Left lung (tissue), 10 donors: ENCODE data around the gene TRIM7. TPM values are rescaled to one million over a fixed set of nuclear protein-coding genes. Genes with fewer than 3 reads are reported as not detected.

Experiments
- ATAC-seq: fragments of 200-7000 bp; cut with Tn5 transposase; one replicate; pipeline ENCODE4 v1.9.1; 2020; ENCODE audit warnings: moderate library complexity
- DNase-seq, 4 donors: peaks; one replicate each; pipeline ENCODE4 v3.0.0-alpha.2; 2013 to 2020
- H3K27ac ChIP-seq, 2 donors: fragments of 200-600 bp; sonication (generic) in 1 of 2; one replicate each; pipeline versions ENCODE4 v1.5.0 to v1.8.0; 2020 to 2021
- H3K27me3 ChIP-seq, 2 donors: fragments of 200-600 bp; sonication (generic) in 1 of 2; one replicate each; pipeline versions ENCODE4 v1.5.0 to v1.8.0; 2020 to 2021
- H3K36me3 ChIP-seq, 2 donors: fragments of 200-600 bp; sonication (generic) in 1 of 2; one replicate each; pipeline versions ENCODE4 v1.5.0 to v1.8.0; 2020 to 2021
- H3K4me1 ChIP-seq, 2 donors: fragments of 200-600 bp; one replicate each; pipeline ENCODE4 v1.8.0; 2021
- H3K4me3 ChIP-seq, 2 donors: fragments of 200-600 bp; sonication (generic) in 1 of 2; one replicate each; pipeline versions ENCODE4 v1.5.0 to v1.8.0; 2020 to 2021; ENCODE audit warnings: mild to moderate bottlenecking in 1 of 2
- H3K9me3 ChIP-seq, 2 donors: fragments of 200-600 bp; sonication (generic) in 1 of 2; one replicate each; pipeline versions ENCODE4 v1.5.0 to v1.8.0; 2020 to 2021
- intact Hi-C, 2 donors: fragments of 100-400 bp; cut with DNase I; formaldehyde crosslinking; loops; one replicate each; pipeline versions ENCODE4 v1.11.2 to v1.14.2; 2022
- polyA plus RNA-seq, 6 donors: library from polyadenylated mRNA; unstranded; fragments of 120-200 nt; gene quantifications; one replicate each; pipeline ENCODE4 v1.2.1, GENCODE V29; 2013; ENCODE audit not compliant: insufficient read length in 6 of 6
- total RNA-seq, 2 donors: library from RNA; stranded (reverse); fragmentation: NEBNext Ultra II Directional; extraction: Animal tissue kit (Norgen Biotek cat#: 25700); gene quantifications; one replicate each; pipeline ENCODE4 v1.2.1, GENCODE V29; 2021
- TF ChIP-seq, protein P1 (sequence below), 2 donors: fragments of 200-600 bp; sonication (generic) in 1 of 2; IDR thresholded peaks; one replicate each; pipeline versions ENCODE4 v1.5.0 to v1.8.0; 2021; ENCODE audit warnings: antibody characterized with exemption in 2 of 2
- donor health status: DM: no; HTN: yes; CAD: no.
- donor health status: DM: no; HTN: no; CAD: no.

TRIM7 gene
- total and polyA plus RNA-seq, 8 donors = 0.30 to 5.7 (median 0.39) TPM

GRCh38 chr5:181189363-181189961 is 15.5 kb downstream of the TRIM7 start:
- TF ChIP-seq, protein P1, sequence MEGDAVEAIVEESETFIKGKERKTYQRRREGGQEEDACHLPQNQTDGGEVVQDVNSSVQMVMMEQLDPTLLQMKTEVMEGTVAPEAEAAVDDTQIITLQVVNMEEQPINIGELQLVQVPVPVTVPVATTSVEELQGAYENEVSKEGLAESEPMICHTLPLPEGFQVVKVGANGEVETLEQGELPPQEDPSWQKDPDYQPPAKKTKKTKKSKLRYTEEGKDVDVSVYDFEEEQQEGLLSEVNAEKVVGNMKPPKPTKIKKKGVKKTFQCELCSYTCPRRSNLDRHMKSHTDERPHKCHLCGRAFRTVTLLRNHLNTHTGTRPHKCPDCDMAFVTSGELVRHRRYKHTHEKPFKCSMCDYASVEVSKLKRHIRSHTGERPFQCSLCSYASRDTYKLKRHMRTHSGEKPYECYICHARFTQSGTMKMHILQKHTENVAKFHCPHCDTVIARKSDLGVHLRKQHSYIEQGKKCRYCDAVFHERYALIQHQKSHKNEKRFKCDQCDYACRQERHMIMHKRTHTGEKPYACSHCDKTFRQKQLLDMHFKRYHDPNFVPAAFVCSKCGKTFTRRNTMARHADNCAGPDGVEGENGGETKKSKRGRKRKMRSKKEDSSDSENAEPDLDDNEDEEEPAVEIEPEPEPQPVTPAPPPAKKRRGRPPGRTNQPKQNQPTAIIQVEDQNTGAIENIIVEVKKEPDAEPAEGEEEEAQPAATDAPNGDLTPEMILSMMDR (IDR thresholded peaks at IDR 0.05) = no peak
- ATAC-seq (peak; percentile 0), DNase-seq (peak in 1 of 4 donors; percentile 84)
- intact Hi-C loops = no loop called here
- peaks cover 5 to 43% of the 10 kb centered on the region in 2 donors for H3K4me1 ChIP-seq
- peak overlapping the region; percentile 68 for H3K27ac ChIP-seq
- peak overlapping the region; percentile 61 to 85 for H3K4me3 ChIP-seq
- no peaks in the 10 kb centered on the region for H3K9me3 ChIP-seq
- H3K27me3 ChIP-seq = no peaks in the 10 kb centered on the region
- no peaks in the 10 kb centered on the region for H3K36me3 ChIP-seq

DNA sequence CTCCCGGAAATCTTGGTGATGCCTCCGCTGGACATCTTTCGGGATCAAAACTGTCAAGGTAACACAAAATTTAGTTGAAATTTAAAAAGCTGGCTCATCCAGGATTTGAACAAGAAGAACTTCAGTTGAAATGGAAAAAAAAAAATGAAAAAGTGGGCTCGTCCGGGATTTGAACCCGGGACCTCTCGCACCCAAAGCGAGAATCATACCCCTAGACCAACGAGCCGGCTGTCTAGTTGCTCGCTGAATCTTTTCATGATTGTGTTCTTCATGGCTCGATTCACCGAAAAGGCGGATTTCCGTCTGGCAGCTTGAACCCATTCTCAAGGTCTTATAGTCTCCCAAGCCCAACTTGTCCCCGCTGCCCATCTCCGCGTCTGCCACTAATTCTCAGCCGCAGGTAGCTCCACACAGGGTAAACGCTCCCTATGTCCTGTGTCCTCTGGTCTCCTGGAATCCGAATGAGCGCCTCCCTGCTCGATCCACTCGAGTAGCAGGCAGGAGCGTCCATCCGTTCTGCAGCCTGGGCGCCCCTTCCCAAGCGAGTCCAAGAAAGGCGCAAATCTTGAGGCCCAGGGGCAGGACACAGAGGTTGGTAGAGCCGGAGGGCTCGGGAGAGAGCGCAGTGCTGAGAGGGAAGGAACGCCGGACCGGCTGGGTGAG is 16.2 kb downstream of the TRIM7 start:
- peak overlapping the region; percentile 68 for H3K27ac ChIP-seq
- peak; percentile 68 to 88 (median 84) for DNase-seq
- peak overlapping the region; percentile 61 to 85 for H3K4me3 ChIP-seq
- no peaks in the 10 kb centered on the region for H3K36me3 ChIP-seq
- peaks cover 5 to 49% of the 10 kb centered on the region in 2 donors for H3K4me1 ChIP-seq
- peak; percentile 14 for ATAC-seq
- TF ChIP-seq, protein P1 (IDR thresholded peaks at IDR 0.05) = no peak
- H3K27me3 ChIP-seq = peaks cover 0 to 5% of the 10 kb centered on the region in 2 donors
- H3K9me3 ChIP-seq = no peaks in the 10 kb centered on the region
- intact Hi-C loops = no loop called here

DNA sequence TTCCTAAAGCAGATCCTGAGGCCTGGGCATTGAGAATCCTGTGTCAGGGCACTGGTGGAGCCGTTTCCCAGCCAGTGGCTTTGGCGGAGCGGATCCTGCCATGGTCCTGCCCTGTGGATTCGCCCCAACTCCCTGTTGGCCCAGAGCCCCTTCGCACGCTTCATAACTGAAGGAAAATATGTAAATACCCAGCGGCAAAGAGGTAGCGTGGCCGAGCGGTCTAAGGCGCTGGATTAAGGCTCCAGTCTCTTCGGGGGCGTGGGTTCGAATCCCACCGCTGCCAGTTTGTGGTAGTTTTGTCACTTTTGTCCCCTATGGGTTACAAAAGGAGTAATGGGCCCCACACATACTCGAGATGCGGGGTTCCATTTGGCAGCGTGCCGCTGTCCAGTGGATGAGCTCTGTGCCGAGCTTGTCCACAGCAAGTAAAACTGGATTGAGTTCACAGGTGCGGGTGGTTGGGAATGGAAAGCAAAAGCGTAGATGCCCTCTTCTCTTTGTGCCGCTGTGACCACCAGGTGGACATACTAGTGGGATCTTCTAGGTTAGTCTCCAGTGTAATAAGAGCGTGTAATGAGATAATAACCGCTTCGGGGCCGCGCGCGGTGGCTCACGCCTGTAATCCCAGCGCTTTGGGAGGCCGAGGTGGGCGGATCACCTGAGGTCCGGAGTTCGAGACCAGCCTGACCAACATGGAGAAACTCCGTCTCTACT is 17.3 kb downstream of the TRIM7 start:
- Histone ChIP-seq H3K27me3 (peaks cover 0 to 11% of the 10 kb centered on the region in 2 donors), H3K36me3 (no peaks in the 10 kb centered on the region), H3K27ac (peak overlapping the region in 1 of 2 donors; percentile 68), H3K4me1 (peaks cover 5 to 48% of the 10 kb centered on the region in 2 donors), H3K9me3 (no peaks in the 10 kb centered on the region), H3K4me3 (peak overlapping the region; percentile 61 to 85)
- DNase-seq (peak in 2 of 4 donors; percentile 63 to 84), ATAC-seq (peak; percentile 4)
- intact Hi-C loops = no loop called here
- TF ChIP-seq, protein P1 (IDR thresholded peaks at IDR 0.05) = no peak

GRCh38 chr5:181186986-181187499 is 18.0 kb downstream of the TRIM7 start:
- Histone ChIP-seq H3K27ac (peak overlapping the region in 1 of 2 donors; percentile 68), H3K9me3 (no peaks in the 10 kb centered on the region), H3K4me3 (no peak overlapping the region), H3K27me3 (peaks cover 0 to 11% of the 10 kb centered on the region in 2 donors), H3K4me1 (peaks cover 0 to 49% of the 10 kb centered on the region in 2 donors), H3K36me3 (no peaks in the 10 kb centered on the region)
- DNase-seq = no peak
- TF ChIP-seq, protein P1 (IDR thresholded peaks at IDR 0.05) = no peak
- intact Hi-C loops = no loop called here
- ATAC-seq = no peak

DNA sequence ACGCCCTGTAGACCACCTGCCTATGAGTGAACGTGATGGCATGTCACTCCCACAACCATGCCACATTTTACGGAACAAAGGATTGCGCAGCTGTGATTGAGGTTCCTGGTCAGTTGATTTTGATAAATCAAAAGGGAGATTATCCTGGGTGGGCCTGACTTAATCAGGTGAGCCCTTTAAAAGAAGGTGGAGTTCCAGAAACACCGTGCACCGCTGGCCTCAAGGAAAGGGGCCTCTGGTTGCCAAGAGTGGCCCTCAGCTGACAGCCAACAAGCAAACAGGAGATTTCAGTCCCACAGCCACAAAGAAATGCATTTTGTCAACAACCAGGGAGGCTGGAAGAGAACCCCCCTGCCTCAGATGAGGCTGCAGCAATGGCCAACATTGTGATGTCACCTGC is 19.0 kb downstream of the TRIM7 start:
- Histone ChIP-seq H3K9me3 (no peaks in the 10 kb centered on the region), H3K27ac (no peak overlapping the region), H3K36me3 (no peaks in the 10 kb centered on the region), H3K27me3 (peaks cover 0 to 19% of the 10 kb centered on the region in 2 donors), H3K4me3 (no peak overlapping the region), H3K4me1 (peaks cover 0 to 52% of the 10 kb centered on the region in 2 donors)
- DNase-seq (no peak), ATAC-seq (no peak)
- intact Hi-C loops = no loop called here
- TF ChIP-seq, protein P1 (IDR thresholded peaks at IDR 0.05) = no peak
